Pancreas (tissue), 10 donors: ENCODE data around the gene LRRC61. TPM values are rescaled to one million over a fixed set of nuclear protein-coding genes. Genes with fewer than 3 reads are reported as not detected.

Source experiments
- ATAC-seq, 4 donors: fragments of 200-7000 bp; cut with Tn5 transposase; one replicate each; pipeline versions ENCODE4 v1.8.0 to v1.9.1; 2020; ENCODE audit warnings: mild to moderate bottlenecking in 4 of 4, moderate library complexity in 4 of 4
- DNase-seq, 6 donors: peaks; one replicate each; pipeline ENCODE4 v3.0.0-alpha.2; 2020
- FAIRE-seq: peaks from 2 replicates; lab custom pipeline; 2012; peaks lifted over from hg19 to GRCh38; lab: Jason Lieb, UNC
- H3K27ac ChIP-seq, 4 donors: fragments of 200-600 bp; sonication (generic); 1 replicate in 3 of 4; 2 replicates in 1 of 4; pipeline versions ENCODE4 v1.5.0 to v1.8.0; 2020
- H3K27me3 ChIP-seq, 4 donors: fragments of 200-600 bp; one replicate each; pipeline ENCODE4 v1.8.0; 2021
- H3K36me3 ChIP-seq, 3 donors: fragments of 200-600 bp; sonication (generic) in 1 of 3; one replicate each; pipeline versions ENCODE4 v1.5.0 to v1.8.0; 2020 to 2021
- H3K4me1 ChIP-seq, 3 donors: fragments of 200-600 bp; one replicate each; pipeline ENCODE4 v1.8.0; 2021
- H3K4me3 ChIP-seq, 4 donors: fragments of 200-600 bp; sonication (generic) in 2 of 4; one replicate each; pipeline versions ENCODE4 v1.5.0 to v1.8.0; 2020 to 2021
- H3K9me3 ChIP-seq, 4 donors: fragments of 200-600 bp; one replicate each; pipeline ENCODE4 v1.8.0; 2021
- WGBS, 2 donors: extraction: QIAGEN DNeasy Blood & Tissue Kit; methylation state at CpG; one replicate each; pipeline ENCODE4 v1.1.7; 2013; 5-methylcytosine and 5-hydroxymethylcytosine counted together
- intact Hi-C, 3 donors: fragments of 100-400 bp; cut with DNase I; formaldehyde crosslinking; loops; one replicate each; pipeline versions ENCODE4 v1.11.1 to v1.14.2; 2022
- polyA plus RNA-seq, 2 donors: library from polyadenylated mRNA; stranded (reverse); fragments of 200-250 nt; gene quantifications; one replicate each; pipeline ENCODE4 v1.2.3, GENCODE V29; 2013
- total RNA-seq, 6 donors: library from RNA; stranded (reverse); fragmentation: NEBNext Ultra II Directional in 4 of 6; extraction: Animal tissue kit (Norgen Biotek cat#: 25700) in 4 of 6; gene quantifications; one replicate each; pipeline versions ENCODE4 v1.2.1 to v1.2.4, GENCODE V29; 2021 to 2023
- TF ChIP-seq, protein P1 (sequence below), 4 donors: fragments of 200-600 bp; sonication (generic) in 3 of 4; IDR thresholded peaks; one replicate each; pipeline versions ENCODE4 v1.5.0 to v1.8.0; 2021; ENCODE audit warnings: antibody characterized with exemption in 4 of 4
- donor health status: healthy with polysubstance abuse.
- donor health status: DM: no; HTN: no; CAD: no; lungs with moderate emphysema.
- donor health status: DM: no; HTN: no; CAD: no.
- donor health status: control.
- donor health status: control.
- donor health status: Bipolar disorder and iron deficiency.
- donor health status: DM: yes; HTN: yes; CAD: no.
- donor health status: DM: no; HTN: no; CAD: no.
- donor health status: DM: no; HTN: no; CAD: no.
- donor health status: DM: yes; HTN: yes; CAD: no.

Gene LRRC61
- total and polyA plus RNA-seq, 8 donors = 7.1 to 11.2 (median 8.8) TPM

DNA sequence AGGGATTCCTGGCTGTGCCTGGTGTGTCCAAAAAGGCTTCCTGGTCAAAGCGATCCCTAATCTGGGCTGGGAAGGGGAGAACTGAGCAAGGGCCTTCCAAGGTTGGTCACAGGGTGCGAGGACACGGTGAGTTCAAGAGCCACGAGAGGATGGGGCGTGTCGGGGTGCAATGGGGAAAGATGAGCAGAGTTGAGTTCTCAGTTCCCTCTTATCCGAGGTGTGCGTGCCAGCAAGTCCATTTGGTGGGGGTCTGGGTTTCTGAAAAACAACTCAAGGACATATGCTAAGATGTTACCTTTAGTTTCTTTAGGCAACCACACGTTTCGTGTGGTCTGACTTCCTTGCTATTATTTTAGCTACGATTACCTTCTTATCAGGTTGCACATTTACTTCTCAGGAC lies 57.3 kb downstream of the LRRC61 start:
- TF ChIP-seq, protein P1, sequence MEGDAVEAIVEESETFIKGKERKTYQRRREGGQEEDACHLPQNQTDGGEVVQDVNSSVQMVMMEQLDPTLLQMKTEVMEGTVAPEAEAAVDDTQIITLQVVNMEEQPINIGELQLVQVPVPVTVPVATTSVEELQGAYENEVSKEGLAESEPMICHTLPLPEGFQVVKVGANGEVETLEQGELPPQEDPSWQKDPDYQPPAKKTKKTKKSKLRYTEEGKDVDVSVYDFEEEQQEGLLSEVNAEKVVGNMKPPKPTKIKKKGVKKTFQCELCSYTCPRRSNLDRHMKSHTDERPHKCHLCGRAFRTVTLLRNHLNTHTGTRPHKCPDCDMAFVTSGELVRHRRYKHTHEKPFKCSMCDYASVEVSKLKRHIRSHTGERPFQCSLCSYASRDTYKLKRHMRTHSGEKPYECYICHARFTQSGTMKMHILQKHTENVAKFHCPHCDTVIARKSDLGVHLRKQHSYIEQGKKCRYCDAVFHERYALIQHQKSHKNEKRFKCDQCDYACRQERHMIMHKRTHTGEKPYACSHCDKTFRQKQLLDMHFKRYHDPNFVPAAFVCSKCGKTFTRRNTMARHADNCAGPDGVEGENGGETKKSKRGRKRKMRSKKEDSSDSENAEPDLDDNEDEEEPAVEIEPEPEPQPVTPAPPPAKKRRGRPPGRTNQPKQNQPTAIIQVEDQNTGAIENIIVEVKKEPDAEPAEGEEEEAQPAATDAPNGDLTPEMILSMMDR (IDR thresholded peaks at IDR 0.05) = no peak
- Histone ChIP-seq H3K4me3 (no peak overlapping the region), H3K4me1 (peaks cover 11 to 35% (median 31%) of the 10 kb centered on the region in 3 donors), H3K36me3 (no peaks in the 10 kb centered on the region), H3K27ac (peak overlapping the region in 2 of 4 donors; percentile 8 to 96), H3K9me3 (no peaks in the 10 kb centered on the region), H3K27me3 (no peaks in the 10 kb centered on the region)
- DNase-seq = peak in 1 of 6 donors; percentile 12
- no peak for ATAC-seq
- no peak for FAIRE-seq
- WGBS, 2 donors = 62% methylated on average over 11 of the region's 11 CpGs
- intact Hi-C loops = no loop called here

DNA sequence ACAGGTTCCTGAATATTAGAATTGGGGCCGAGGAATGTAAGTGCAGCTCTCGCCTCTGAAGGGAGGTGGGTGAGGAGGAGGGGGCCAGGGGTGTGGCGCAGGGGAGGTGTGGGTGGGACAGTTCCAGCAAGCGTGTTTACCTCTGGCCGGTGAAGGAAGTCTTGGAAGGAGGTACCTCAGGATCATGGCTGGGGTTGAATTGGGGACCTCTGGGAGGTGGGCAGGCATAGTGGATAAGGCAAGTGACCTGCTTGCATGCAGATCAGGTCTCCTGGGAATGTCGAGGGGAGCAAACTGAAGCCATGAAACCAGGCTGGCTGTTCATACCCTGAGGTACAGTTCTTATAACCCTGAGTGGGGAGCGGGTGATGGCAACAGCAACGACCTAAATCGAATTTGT lies 57.9 kb downstream of the LRRC61 start:
- FAIRE-seq = no peak
- 71 to 72% methylated on average over 9 of the region's 9 CpGs for WGBS, 2 donors
- Histone ChIP-seq H3K4me1 (peaks cover 11 to 30% (median 25%) of the 10 kb centered on the region in 3 donors), H3K36me3 (no peaks in the 10 kb centered on the region), H3K4me3 (no peak overlapping the region), H3K27me3 (no peaks in the 10 kb centered on the region), H3K27ac (no peak overlapping the region), H3K9me3 (no peaks in the 10 kb centered on the region)
- TF ChIP-seq, protein P1 (IDR thresholded peaks at IDR 0.05) = no peak
- DNase-seq = peak in 1 of 6 donors; percentile 20
- intact Hi-C loops = no loop called here
- no peak for ATAC-seq

DNA sequence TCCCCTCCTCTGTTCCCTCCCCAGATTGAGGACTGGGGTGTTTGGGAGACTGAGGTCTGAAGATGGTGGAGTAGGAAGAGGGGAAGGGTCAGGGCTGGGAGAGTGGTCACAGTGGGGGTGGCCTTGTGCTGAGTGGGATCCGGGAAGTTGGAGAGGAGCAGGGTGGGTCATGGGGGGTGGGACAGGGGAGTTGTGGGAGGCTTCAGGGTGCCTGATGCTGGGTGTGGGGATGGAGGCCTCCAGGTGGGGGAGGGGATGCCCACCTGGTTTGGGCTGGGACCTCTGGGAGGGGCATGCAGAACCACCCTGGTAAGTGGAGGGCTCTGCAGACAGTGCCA lies 58.6 kb downstream of the LRRC61 start:
- no peaks in the 10 kb centered on the region for H3K27me3 ChIP-seq
- intact Hi-C loops = no loop called here
- H3K9me3 ChIP-seq = no peaks in the 10 kb centered on the region
- no peaks in the 10 kb centered on the region for H3K36me3 ChIP-seq
- peak in 1 of 6 donors; percentile 20 for DNase-seq
- H3K27ac ChIP-seq = no peak overlapping the region
- H3K4me3 ChIP-seq = no peak overlapping the region
- 83 to 90% methylated on average over 1 of the region's 1 CpG for WGBS, 2 donors
- peaks cover 11 to 23% (median 19%) of the 10 kb centered on the region in 3 donors for H3K4me1 ChIP-seq
- TF ChIP-seq, protein P1 (IDR thresholded peaks at IDR 0.05) = no peak
- no peak for FAIRE-seq
- ATAC-seq = no peak

DNA sequence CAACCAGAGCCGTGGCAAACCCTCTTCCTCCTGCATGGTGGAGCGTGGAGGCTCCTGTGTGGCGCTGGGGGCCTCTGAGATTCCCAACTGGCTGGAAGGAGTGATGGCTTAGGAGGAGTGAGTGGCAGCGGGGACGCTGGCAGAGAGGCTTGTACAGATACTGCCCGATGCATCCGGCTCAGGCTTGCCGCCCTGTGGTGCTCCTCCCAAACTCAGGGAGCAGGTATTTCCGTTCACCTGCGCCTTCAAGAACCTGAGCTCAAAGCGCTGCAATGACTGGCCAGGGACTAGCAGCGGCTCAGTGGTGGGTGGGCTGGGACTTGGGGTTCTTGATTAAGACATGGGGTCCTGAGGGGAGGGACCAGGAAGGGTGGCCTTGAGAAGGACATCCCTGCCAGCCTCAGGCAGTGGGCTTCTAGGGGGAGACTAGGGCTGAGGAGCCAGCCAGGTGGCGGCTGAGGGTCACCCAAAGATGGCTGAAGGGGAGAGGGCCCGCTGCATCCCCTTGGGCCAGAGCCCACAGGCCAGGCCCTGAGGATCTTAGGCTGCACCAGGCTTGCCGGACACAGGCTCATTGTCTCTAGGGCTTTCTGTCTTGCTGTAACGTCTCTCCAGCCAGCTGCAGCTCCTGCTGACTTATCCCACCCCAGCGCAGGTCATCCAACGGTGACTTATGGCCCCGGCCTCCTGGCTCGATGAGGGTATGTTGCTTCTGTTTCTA lies 59.1 kb downstream of the LRRC61 start:
- Histone ChIP-seq H3K27me3 (no peaks in the 10 kb centered on the region), H3K9me3 (no peaks in the 10 kb centered on the region), H3K27ac (peak overlapping the region in 1 of 4 donors; percentile 3), H3K4me1 (peaks cover 11 to 19% (median 14%) of the 10 kb centered on the region in 3 donors), H3K36me3 (no peaks in the 10 kb centered on the region), H3K4me3 (no peak overlapping the region)
- FAIRE-seq = no peak
- ATAC-seq = no peak
- DNase-seq = peak in 1 of 6 donors; percentile 14
- intact Hi-C loops = no loop called here
- WGBS, 2 donors = 87 to 88% methylated on average over 19 to 20 of the region's 20 CpGs
- TF ChIP-seq, protein P1 (IDR thresholded peaks at IDR 0.05) = no peak

DNA sequence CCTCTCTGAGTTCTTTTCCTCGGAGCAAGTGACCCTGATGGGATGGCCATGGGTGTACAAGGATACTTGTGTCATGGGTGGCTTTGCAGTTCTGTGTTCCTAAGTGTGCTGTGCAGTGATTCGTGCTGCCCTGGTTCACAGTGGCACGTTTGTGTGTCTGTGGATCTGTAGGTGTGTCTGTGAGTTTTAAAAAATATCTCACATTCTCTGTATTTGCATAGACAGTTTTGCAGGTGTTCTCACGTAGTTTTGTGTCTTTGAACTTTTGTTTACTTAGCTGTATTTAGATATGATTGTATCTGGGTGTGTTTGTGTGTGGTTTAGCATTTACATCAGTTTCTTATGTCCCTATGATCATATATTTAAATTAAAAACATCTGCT lies 59.7 kb downstream of the LRRC61 start:
- no peak overlapping the region for H3K4me3 ChIP-seq
- DNase-seq (no peak), FAIRE-seq (no peak), ATAC-seq (no peak)
- peak overlapping the region in 1 of 4 donors; percentile 3 for H3K27ac ChIP-seq
- peaks cover 6 to 14% (median 8%) of the 10 kb centered on the region in 3 donors for H3K4me1 ChIP-seq
- no peaks in the 10 kb centered on the region for H3K9me3 ChIP-seq
- intact Hi-C loops = no loop called here
- no peaks in the 10 kb centered on the region for H3K36me3 ChIP-seq
- TF ChIP-seq, protein P1 (IDR thresholded peaks at IDR 0.05) = no peak
- 24 to 30% methylated on average over 4 of the region's 4 CpGs for WGBS, 2 donors
- no peaks in the 10 kb centered on the region for H3K27me3 ChIP-seq
